ENCODE data around the gene DGKB.
A peak's percentile ranks its signal among the peaks of the same experiment; 100 is the strongest.
"Not testable (repeated sequence)": the region's sequence is repeated elsewhere in the genome, so short reads cannot be mapped to it uniquely, and the experiment has no call there.

Gene DGKB

GRCh38 chr7:14570750-14571607 is 331.6 kb downstream of the DGKB start:
- no peak for DNase-seq

GRCh38 chr7:14552060-14552459 is 350.5 kb downstream of the DGKB start:
- DNase-seq: no peak

GRCh38 chr7:14551310-14551709 is 351.2 kb downstream of the DGKB start:
- no peak for DNase-seq

- no peak for DNase-seq
Measured at GRCh38 chr7:14542624-14543023, 359.9 kb downstream of the DGKB start.

GRCh38 chr7:14521183-14521582 is 381.4 kb downstream of the DGKB start:
- no peak for DNase-seq

GRCh38 chr7:14510268-14510667 is 392.3 kb downstream of the DGKB start:
- no peak for DNase-seq

- DNase-seq: no peak
Measured at GRCh38 chr7:14507617-14508016, 394.9 kb downstream of the DGKB start.

- no peak for DNase-seq
Measured at GRCh38 chr7:14505906-14506305, 396.6 kb downstream of the DGKB start.

- DNase-seq: no peak
Measured at GRCh38 chr7:14504134-14504533, 398.4 kb downstream of the DGKB start.

- no peak for DNase-seq
Measured at GRCh38 chr7:14503623-14504022, 398.9 kb downstream of the DGKB start.

- no peak for DNase-seq
Measured at GRCh38 chr7:14501436-14501835, 401.1 kb downstream of the DGKB start.

- DNase-seq: no peak
Measured at GRCh38 chr7:14497390-14497789, 405.2 kb downstream of the DGKB start.

GRCh38 chr7:14495633-14496032 is 406.9 kb downstream of the DGKB start:
- DNase-seq: no peak

GRCh38 chr7:14487701-14488395 is 414.7 kb downstream of the DGKB start:
- no peak for DNase-seq

- DNase-seq: no peak
Measured at GRCh38 chr7:14483663-14484062, 418.9 kb downstream of the DGKB start.

GRCh38 chr7:14480281-14480680 is 422.3 kb downstream of the DGKB start:
- no peak for DNase-seq

- DNase-seq: no peak
Measured at GRCh38 chr7:14478834-14479510, 423.6 kb downstream of the DGKB start.

GRCh38 chr7:14461716-14462115 is 440.8 kb downstream of the DGKB start:
- not testable (repeated sequence) for DNase-seq

GRCh38 chr7:14458846-14459245 is 443.7 kb downstream of the DGKB start:
- not testable (repeated sequence) for DNase-seq

GRCh38 chr7:14457568-14458453 is 444.7 kb downstream of the DGKB start:
- peak; percentile 54 for DNase-seq

GRCh38 chr7:14449291-14449690 is 453.3 kb downstream of the DGKB start:
- DNase-seq: no peak

- DNase-seq: peak; percentile 18
Measured at GRCh38 chr7:14446829-14447228, 455.7 kb downstream of the DGKB start.

GRCh38 chr7:14446219-14446618 is 456.3 kb downstream of the DGKB start:
- no peak for DNase-seq

Measured in CD4-positive, alpha-beta T cell treated with Interleukin-12 subunit alpha and Interleukin-12 subunit beta, for 1 hour (primary cell).